DOHH2 (cell line): ENCODE results near the gene OLFM2.

Experiments
- CTCF ChIP-seq: fragments of 200-600 bp; sonication (generic); IDR thresholded peaks from one replicate; pipeline ENCODE4 v1.5.1; 2014; ENCODE audit warnings: antibody characterized with exemption, mild to moderate bottlenecking, low read depth, low read length; ENCODE audit not compliant: poor library complexity, severe bottlenecking
- EZH2phosphoT487 ChIP-seq: fragments of 200-600 bp; sonication (generic); IDR thresholded peaks from 2 replicates; pipeline ENCODE4 v1.6.1; 2017; ENCODE audit warnings: borderline replicate concordance, mild to moderate bottlenecking, antibody characterized with exemption, low read length, moderate library complexity, mixed read lengths

GRCh38 chr19:9883764-9884163, 52.6 kb downstream of the OLFM2 start:
- TF ChIP-seq CTCF (no peak), EZH2phosphoT487 (no peak)
